T follicular helper cell (primary cell): ENCODE measurements around the gene TBC1D16.
"Not testable (repeated sequence)": the region's sequence is repeated elsewhere in the genome, so short reads cannot be mapped to it uniquely, and the experiment has no call there.

Experiments
- DNase-seq: peaks from one replicate; pipeline ENCODE4 v3.0.0-alpha.2; 2020; ENCODE audit warnings: low read depth

The TBC1D16 gene

DNA sequence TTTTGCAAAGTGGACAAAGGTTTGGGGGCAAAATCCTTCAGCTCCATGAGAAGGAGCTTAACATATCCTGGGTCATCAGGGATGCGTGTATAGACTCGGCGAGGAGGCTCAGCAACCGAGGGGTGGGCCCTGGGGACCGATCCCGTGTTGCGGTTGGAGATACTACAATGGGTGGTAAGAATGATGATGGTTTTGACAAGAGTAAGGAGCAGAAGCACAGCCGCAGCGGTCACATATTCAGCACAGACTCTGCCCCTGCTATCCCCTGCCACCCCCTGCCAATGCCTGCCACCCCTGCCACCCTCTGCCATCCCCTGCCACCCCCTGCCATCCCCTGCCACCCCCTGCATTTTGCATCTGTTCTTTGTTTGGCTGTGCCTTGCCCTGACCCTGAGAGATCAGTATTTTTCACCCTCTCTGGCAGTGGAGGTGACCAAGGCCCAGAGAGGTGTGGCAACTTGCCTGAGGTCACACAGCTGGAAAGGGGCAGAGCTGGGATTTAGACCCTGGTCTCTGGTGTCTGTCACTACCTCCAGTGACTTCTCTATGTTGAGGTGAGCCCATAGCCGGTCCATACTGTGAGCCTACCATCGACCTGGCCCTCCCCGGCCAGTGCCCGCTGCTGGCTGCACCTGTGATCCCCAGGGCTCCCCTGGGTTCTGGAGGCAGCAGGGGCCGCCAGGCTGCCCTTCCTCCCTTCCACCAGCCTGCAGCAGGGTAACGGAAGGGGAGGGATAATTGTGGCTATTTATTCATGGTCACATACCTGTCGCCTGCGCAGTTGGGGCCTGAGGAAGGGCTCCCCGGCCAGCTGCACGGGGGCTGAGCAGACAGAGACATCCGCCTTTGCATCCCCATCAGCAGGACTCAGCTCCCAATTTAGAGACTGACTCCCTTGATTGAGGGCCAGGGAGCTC, 121.5 kb downstream of the TBC1D16 start:
- DNase-seq: no peak

DNA sequence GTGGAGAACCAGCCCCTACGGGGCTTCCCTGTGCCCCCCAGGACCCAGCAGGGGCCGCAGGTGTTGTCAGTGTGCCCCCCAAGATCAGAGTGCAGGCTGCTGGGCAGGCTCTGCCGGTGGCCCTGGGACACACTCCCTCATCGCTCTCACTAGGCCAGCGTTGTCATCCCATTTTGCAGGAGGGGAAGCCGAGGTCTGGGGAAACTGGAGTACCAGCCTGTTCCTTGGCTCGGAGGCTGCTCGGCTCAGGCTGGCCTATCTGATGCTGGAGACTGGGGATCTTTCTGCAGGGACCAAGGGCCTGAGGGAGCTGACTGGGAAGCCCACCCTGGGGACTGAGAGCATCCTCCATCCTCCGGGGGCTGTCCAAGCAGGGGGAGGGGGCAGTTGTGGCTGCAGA, 122.2 kb downstream of the TBC1D16 start:
- DNase-seq: no peak

DNA sequence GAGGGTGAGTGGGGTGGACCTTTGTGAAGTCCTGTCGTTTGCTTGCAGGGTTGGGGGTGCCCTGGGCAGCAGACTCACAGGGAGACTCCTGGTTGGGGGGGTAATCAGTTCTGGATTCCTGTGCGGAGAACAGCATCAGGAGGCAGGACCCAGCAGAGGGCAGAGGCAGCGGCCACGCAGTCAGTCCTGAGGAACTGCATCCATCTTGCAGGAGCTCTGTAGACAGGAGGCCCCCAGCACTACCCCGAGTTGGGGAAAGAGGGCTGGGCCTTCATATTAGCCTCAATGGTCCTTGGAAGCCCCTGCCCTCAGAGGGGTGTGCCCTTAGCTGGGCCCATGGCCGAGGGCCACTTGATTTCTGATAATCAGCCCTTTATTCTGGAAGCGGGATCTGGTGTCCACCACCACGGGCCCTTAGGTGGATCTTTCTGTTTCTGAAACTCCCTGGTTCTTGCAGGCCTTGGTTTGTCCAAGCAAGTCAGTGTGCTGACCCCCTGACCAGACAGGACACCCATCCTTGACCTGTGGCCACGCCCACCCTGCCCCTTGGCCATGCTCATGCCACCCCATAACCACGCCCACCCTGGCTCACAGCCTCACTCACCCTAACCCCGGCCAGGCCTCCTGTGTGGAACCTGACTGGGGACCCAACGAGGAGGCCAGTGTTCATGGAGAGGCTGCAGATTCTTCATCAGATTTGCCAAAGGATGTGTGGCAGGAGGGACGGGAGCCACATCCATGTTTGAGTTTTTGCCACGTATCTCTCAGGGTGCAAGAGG, 122.9 kb downstream of the TBC1D16 start:
- no peak for DNase-seq

GRCh38 chr17:79911430-79912399, 124.0 kb downstream of the TBC1D16 start:
- DNase-seq: no peak

- DNase-seq: no peak
Observed at GRCh38 chr17:79910985-79911361, 124.7 kb downstream of the TBC1D16 start.

GRCh38 chr17:79909121-79909520, 126.6 kb downstream of the TBC1D16 start:
- DNase-seq: no peak

GRCh38 chr17:79907850-79908249, 127.8 kb downstream of the TBC1D16 start:
- DNase-seq: no peak

- DNase-seq: no peak
Observed at GRCh38 chr17:79907217-79907715, 128.4 kb downstream of the TBC1D16 start.

- no peak for DNase-seq
Observed at GRCh38 chr17:79905832-79906231, 129.8 kb downstream of the TBC1D16 start.

- DNase-seq: no peak
Observed at GRCh38 chr17:79904865-79905264, 130.8 kb downstream of the TBC1D16 start.

DNA sequence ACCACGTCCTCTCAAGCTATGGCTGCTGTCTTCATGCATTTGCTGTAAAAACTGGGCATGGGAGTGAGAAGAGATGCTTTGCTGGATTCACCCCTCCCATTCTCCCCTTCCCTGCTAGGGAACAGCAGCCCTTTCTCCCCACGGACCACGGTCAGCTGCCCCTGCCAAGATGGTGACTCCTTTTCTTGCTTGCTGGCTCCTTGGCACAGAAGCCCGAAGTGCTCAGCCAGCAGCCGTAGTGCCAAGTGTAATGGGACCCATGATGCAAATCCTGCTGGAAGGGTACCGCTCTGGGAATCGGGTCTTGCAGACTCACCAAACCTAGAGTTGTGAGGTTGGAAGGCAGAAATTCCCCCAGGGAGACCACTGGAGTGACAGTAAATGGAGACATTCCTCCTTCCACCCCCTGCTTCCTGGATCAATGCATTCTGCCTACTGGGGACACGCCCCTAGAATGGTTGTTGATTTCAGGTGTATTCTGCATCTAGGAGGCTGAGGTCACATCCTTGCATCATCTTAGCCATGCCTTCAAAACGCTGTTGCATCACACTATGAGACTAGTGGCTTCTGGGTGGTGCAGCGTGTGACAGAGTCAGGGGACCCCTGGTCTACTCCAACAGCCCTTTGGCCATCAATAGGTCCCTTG, 133.4 kb downstream of the TBC1D16 start:
- no peak for DNase-seq

DNA sequence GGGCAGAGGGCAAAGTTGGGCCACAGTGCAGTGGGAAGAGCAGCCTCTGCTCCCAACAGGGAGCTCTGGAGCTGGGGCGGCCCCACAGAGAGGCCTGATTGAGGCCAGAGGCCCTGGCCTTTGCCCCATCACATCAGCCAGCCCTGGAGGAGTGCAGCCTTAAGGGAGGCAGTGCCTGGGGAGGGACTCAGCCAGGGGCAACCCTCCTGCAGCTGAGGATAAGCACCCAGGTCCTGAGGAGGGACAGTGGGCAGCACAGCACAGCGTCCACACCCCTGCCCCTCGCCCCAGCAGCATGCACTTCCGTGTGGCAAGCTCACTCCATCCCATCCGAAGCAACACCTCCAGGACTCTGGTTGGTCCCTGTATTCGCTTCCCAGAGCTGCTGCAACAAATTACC, 134.5 kb downstream of the TBC1D16 start:
- no peak for DNase-seq

GRCh38 chr17:79899584-79899983, 136.1 kb downstream of the TBC1D16 start:
- DNase-seq: no peak

DNA sequence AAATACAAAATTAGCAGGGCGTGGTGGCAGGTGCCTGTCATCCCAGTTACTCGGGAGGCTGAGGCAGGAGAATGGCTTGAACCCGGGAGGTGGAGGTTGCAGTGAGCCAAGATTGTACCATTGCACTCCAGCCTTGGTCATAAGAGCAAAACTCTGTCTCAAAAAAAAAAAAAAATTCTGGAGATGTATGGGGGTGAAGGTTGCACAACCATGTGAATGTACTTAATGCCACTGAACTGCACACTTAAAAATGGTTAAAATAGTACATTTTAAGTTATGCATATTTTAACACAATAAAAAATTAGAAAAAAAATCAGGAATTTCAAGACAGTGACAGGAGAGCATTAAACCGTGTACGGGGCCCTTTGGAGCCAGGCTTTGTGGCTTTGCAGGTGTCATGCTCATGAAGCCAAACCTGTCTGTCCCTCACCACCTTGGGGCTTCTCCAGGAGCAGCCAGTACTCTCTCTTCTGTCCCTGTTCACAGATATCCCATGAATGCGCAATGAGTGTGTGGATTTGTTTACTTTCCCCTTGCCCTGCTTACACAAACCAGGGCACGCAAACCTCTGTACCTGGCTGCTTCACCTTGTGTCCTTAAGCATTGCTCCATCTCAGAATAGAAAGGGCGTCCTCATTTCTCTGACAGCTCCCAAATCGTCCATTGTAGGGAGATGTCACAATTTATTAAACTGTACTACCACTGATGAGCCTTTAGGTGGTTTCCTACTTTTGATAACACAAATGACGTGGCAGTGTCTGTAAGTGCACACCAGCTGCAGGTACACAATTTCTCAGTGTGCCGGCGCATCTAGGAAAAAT, 138.2 kb downstream of the TBC1D16 start:
- DNase-seq: no peak

- not testable (repeated sequence) for DNase-seq
Observed at GRCh38 chr17:79893457-79893856, 142.2 kb downstream of the TBC1D16 start.

DNA sequence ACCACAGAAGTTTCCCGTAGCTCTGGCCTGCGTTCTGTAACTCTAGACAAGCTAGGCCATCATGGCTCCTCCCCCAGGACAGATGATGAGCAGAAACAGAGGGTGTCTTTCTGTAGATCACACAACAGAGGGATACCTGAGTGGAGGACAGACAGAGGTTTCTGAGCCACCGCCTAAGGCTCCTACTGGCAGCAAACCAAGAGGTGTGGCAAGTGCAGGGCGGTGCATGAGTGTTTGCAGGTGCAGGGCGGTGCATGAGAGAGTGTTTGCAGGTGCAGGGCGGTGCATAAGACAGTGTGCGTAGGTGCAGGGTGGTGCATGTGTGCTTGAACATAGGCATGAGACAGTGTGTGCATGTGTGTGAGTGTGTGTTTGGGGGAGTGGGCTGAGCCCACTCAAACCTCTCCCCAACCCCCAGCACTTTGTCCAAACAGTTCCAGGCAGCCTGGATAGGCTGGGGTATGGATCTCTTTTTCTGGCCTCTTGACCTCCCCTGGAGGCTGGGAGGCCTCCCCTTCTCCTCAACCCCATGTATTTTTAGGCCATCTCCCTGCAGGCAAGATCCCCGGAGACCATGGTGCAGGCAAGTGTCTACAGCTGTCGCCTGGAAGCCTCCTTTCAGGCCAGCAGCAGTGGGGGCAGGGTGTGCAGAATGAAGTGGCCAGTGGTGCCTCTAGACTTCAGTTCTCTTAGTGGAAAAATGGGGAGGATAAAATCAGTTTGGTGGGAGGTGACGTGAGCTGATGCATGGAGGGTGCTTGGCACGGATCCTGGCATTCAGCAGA, 143.0 kb downstream of the TBC1D16 start:
- DNase-seq: no peak

DNA sequence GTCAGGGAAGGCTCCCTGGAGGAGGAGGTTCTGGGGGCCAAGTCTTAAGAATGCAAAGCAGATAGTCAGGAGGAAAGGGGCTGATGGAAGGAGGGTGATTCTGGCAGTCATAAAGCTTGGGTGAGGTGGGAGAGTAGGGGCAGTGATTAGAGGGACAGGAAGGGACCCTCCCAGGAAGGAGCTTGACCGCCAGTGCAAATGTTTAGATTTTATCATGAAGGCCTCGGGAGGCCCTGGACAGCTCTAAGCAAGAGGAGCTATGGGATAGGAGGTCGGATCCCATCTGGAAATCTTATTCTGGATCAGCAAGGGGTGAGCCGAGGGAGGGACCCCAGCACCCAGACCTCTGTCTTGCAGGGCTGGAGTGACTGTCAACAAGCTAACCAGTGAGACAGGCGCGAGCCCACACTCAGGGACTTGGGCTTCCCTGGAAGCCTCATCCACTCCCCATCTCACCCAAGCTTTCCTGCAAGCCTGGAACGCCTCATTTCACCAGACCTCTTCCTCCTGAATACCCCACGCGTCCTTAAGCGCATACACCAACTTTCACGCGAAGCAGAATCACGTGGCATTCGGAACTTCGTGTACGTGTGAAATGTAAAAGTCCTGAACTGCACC, 144.4 kb downstream of the TBC1D16 start:
- no peak for DNase-seq

DNA sequence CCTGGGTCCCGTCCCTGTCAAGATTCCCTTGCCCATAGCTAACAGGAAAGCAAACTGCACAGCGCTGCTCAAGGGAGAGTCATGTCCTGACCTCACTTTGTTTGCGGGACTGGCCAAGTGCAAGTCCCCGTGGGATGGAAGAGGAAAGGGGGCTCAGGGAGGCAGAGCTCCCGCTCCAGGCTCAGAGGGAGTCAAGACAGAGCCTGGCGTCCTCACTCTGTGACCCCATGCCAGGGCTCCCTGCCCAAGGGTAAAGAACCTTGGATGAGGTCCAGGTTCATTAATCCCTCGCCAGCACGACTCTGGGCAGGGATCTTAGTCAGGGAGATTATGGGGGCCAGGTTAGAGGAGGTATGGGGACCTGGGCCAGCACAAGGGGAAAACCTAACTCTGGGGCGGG, 145.0 kb downstream of the TBC1D16 start:
- no peak for DNase-seq
